Measurements from ENCODE around the gene ATF2.

The ATF2 gene

DNA sequence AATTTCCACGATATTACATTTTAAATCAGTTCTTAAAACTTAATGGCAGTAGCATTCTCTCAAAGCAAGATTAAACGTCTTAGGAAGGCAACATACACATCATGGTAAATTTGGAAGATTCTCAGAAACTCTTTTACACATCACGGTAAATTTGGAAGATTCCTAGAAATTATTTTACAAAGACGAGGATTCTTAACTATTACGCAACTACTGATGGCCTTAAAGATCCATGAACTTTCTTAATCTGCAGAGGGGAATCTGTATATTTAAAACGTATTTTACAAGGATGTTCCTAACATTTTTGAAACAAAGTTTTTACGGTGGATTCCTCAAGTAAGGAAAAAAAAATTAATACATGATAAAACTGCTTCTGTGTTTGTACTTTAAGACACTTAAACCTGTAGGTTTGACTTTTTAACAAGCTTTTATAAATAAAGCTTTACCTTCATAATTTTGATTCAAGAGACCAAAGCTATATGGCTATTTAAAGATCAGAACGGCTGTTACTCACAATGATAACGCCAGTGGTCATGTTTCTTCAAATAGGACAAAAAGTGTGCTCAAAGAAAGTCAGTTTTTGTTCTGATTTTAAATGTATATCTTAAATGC, 1.7 kb downstream of the ATF2 start:
- Histone ChIP-seq H3K27ac (peak overlapping the region; percentile 97), H3K4me3 (ENCODE audit: low read depth in 1 of 2, low read length in 1 of 2) (peak overlapping the region; percentile 96 to 98), H3K4me1 (ENCODE audit: control insufficient read depth in 1 of 2, insufficient read depth in 1 of 2, low read depth in 1 of 2, low read length in 1 of 2) (peaks cover 20 to 24% of the 10 kb centered on the region in 2 experiments), H3K27me3 (no peaks in the 10 kb centered on the region), H3K36me3 (no peaks in the 10 kb centered on the region), H3K9me3 (no peaks in the 10 kb centered on the region)
- TF ChIP-seq, protein P1, sequence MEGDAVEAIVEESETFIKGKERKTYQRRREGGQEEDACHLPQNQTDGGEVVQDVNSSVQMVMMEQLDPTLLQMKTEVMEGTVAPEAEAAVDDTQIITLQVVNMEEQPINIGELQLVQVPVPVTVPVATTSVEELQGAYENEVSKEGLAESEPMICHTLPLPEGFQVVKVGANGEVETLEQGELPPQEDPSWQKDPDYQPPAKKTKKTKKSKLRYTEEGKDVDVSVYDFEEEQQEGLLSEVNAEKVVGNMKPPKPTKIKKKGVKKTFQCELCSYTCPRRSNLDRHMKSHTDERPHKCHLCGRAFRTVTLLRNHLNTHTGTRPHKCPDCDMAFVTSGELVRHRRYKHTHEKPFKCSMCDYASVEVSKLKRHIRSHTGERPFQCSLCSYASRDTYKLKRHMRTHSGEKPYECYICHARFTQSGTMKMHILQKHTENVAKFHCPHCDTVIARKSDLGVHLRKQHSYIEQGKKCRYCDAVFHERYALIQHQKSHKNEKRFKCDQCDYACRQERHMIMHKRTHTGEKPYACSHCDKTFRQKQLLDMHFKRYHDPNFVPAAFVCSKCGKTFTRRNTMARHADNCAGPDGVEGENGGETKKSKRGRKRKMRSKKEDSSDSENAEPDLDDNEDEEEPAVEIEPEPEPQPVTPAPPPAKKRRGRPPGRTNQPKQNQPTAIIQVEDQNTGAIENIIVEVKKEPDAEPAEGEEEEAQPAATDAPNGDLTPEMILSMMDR (IDR thresholded peaks at IDR 0.05) = no peak

DNA sequence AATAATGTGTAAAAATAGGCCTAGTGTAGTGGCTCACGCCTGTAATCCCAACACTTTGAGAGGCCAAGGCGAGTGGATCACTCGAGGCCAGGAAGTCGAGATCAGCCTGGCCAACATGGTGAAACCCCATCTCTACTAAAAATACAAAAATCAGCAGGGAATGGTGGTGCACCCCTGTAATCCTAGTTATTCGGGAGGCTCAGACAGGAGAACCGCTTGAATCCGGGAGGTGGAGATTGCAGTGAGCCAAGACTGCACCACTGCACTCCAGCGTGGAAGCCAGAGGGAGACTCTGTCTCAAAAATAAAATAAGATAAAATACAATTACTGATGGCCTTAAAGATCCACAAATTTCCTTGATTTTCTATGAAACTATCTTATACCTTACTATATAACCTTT, 3.8 kb downstream of the ATF2 start:
- no peaks in the 10 kb centered on the region for H3K27me3 ChIP-seq
- H3K4me1 ChIP-seq (ENCODE audit: control insufficient read depth in 1 of 2, insufficient read depth in 1 of 2, low read depth in 1 of 2, low read length in 1 of 2) = peaks cover 20 to 24% of the 10 kb centered on the region in 2 experiments
- no peaks in the 10 kb centered on the region for H3K9me3 ChIP-seq
- no peak overlapping the region for H3K4me3 ChIP-seq (ENCODE audit: low read depth in 1 of 2, low read length in 1 of 2)
- no peak overlapping the region for H3K27ac ChIP-seq
- TF ChIP-seq, protein P1 (IDR thresholded peaks at IDR 0.05) = no peak
- H3K36me3 ChIP-seq = no peaks in the 10 kb centered on the region

DNA sequence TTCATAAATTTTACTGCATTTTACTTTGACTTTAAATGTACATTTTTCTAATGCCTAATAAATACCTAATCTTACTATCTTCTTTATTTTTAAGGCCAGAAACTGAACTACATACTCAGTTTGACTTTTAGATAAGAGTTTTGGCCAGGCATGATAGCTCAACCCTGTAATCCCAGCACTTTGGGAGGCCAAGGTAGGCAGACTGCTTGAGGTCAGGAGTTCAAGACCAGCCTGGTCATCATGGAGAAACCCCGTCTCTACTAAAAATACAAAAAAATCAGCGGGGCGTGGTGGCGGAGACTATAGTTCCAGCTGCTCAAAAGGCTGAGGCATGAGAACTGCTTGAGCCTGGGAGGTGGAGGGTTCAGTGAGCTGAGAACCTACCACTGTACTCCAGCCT, 9.1 kb downstream of the ATF2 start:
- Histone ChIP-seq H3K9me3 (no peaks in the 10 kb centered on the region), H3K36me3 (peaks cover 6% of the 10 kb centered on the region), H3K27me3 (no peaks in the 10 kb centered on the region), H3K27ac (no peak overlapping the region), H3K4me1 (ENCODE audit: control insufficient read depth in 1 of 2, insufficient read depth in 1 of 2, low read depth in 1 of 2, low read length in 1 of 2) (no peaks in the 10 kb centered on the region), H3K4me3 (ENCODE audit: low read depth in 1 of 2, low read length in 1 of 2) (no peak overlapping the region)
- TF ChIP-seq, protein P1 (IDR thresholded peaks at IDR 0.05) = no peak

DNA sequence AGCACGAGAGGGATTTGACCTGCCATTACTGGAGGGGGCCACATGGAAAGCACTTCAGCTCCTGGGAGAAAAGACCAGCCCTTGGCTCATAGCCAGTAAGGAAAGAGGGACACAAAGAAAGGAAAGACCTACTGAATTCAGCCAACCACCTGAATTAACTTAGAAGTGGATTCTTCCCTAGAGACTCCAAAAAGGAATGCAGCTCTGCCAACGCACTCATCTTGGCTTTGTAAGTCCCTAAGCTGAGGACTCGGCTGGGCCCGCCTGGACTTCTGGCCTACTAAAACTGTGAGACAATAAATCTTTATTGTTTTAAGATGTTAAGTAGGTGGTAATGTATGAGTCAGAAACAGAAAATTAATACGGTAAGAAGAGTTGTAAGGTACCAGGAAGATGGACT, 11.5 kb downstream of the ATF2 start:
- Histone ChIP-seq H3K27ac (no peak overlapping the region), H3K4me1 (ENCODE audit: control insufficient read depth in 1 of 2, insufficient read depth in 1 of 2, low read depth in 1 of 2, low read length in 1 of 2) (no peaks in the 10 kb centered on the region), H3K36me3 (peaks cover 6% of the 10 kb centered on the region), H3K4me3 (ENCODE audit: low read depth in 1 of 2, low read length in 1 of 2) (no peak overlapping the region), H3K27me3 (no peaks in the 10 kb centered on the region), H3K9me3 (no peaks in the 10 kb centered on the region)
- TF ChIP-seq, protein P1 (IDR thresholded peaks at IDR 0.05) = no peak

DNA sequence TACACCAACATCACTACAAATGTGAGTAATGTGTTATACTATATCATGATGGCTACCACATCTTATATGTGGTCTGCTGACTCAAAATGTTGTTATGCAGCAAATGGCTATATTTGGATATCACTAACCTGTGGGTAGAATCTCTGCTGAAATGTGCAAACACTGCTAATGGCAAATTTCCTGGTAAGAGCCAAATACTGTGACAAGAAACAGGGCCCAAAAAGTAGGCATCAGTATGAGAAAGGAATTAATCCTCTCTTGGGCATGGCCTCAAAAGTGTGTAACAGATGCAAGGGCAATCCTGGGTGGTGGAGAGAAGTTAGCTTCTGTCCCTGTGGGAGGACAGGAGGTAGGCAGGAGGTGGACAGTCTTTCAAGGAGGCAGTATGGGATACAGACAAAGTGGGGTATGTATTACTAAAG, 13.3 kb downstream of the ATF2 start:
- Histone ChIP-seq H3K36me3 (peaks cover 8% of the 10 kb centered on the region), H3K9me3 (no peaks in the 10 kb centered on the region), H3K27ac (no peak overlapping the region), H3K4me3 (ENCODE audit: low read depth in 1 of 2, low read length in 1 of 2) (no peak overlapping the region), H3K27me3 (no peaks in the 10 kb centered on the region), H3K4me1 (ENCODE audit: control insufficient read depth in 1 of 2, insufficient read depth in 1 of 2, low read depth in 1 of 2, low read length in 1 of 2) (no peaks in the 10 kb centered on the region)
- TF ChIP-seq, protein P1 (IDR thresholded peaks at IDR 0.05) = no peak
